KMS-11 (cell line): ENCODE results near the gene PBLD.

ENCODE experiments used
- H2AFZ ChIP-seq: fragments of 200-600 bp; sonication (generic); 2 replicates; pipeline ENCODE4 v1.6.1; 2016; ENCODE audit warnings: antibody characterized with exemption, mixed run types, low read depth
- H3K27ac ChIP-seq: fragments of 200-600 bp; sonication (generic); 2 replicates; pipeline ENCODE4 v1.6.1; 2016; ENCODE audit warnings: mild to moderate bottlenecking, mixed run types
- H3K27me3 ChIP-seq: fragments of 200-600 bp; sonication (generic); 2 replicates; pipeline ENCODE4 v1.6.1; 2017; ENCODE audit warnings: mild to moderate bottlenecking, low read depth, mixed run types, moderate library complexity; ENCODE audit not compliant: insufficient read depth
- H3K36me3 ChIP-seq: fragments of 200-600 bp; sonication (generic); 2 replicates; pipeline ENCODE4 v1.6.1; 2017; ENCODE audit warnings: mild to moderate bottlenecking, mixed run types; ENCODE audit not compliant: insufficient read depth
- H3K4me1 ChIP-seq: fragments of 200-600 bp; sonication (generic); 2 replicates; pipeline ENCODE4 v1.6.1; 2016; ENCODE audit warnings: mild to moderate bottlenecking, low read depth, mixed run types; ENCODE audit not compliant: poor library complexity, severe bottlenecking
- H3K4me2 ChIP-seq: fragments of 200-600 bp; sonication (generic); 2 replicates; pipeline ENCODE4 v1.7.0; 2016; ENCODE audit warnings: mild to moderate bottlenecking, mixed run types
- H3K4me3 ChIP-seq: fragments of 200-600 bp; sonication (generic); IDR thresholded peaks from 2 replicates; pipeline ENCODE4 v1.6.1; 2017; ENCODE audit warnings: low read depth, low read length, mixed read lengths; ENCODE audit not compliant: insufficient read depth
- H3K79me2 ChIP-seq: fragments of 200-600 bp; sonication (generic); 2 replicates; pipeline ENCODE4 v1.6.1; 2016; ENCODE audit warnings: low read depth, mixed run types; ENCODE audit not compliant: insufficient read depth
- H3K9ac ChIP-seq: fragments of 200-600 bp; sonication (generic); 2 replicates; pipeline ENCODE4 v1.6.1; 2016; ENCODE audit warnings: mild to moderate bottlenecking, mixed run types
- H4K20me1 ChIP-seq: fragments of 200-600 bp; sonication (generic); 2 replicates; pipeline ENCODE4 v1.6.1; 2016; ENCODE audit warnings: mild to moderate bottlenecking, mixed run types; ENCODE audit not compliant: insufficient read depth
- CTCF ChIP-seq: fragments of 200-600 bp; sonication (generic); conservative IDR thresholded peaks from 2 replicates; pipeline ENCODE4 v1.6.1; 2017; ENCODE audit warnings: low read depth, mild to moderate bottlenecking, antibody characterized with exemption, low read length, moderate library complexity, mixed read lengths

Gene PBLD

DNA sequence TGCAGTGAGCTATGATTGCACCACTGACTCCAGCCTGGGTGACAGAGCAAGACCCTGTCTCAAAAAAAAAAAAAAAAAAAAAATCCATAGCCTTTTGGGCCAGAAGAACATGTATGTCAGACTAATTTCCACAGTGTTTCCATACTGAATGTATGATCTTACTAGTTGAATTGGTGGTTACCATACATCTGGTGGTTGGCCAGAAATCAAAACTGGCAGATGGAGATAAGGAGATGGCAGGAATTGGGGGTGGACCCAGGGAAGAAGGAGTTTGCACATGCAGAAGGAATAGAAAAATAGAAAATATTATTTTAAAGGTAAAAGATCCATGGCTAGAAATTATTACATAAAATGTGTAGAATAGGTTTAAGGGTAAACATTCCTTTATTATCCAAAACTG, 97.1 kb downstream of the PBLD start:
- H2AFZ ChIP-seq: no peak overlapping the region

GRCh38 chr10:68235111-68235510, 97.6 kb downstream of the PBLD start:
- TF ChIP-seq CTCF: no peak
- Histone ChIP-seq H3K79me2 (no peaks in the 10 kb centered on the region), H3K4me1 (peaks cover 25% of the 10 kb centered on the region), H3K9ac (no peak overlapping the region), H3K36me3 (no peaks in the 10 kb centered on the region), H2AFZ (no peak overlapping the region), H3K27ac (no peak overlapping the region), H4K20me1 (no peaks in the 10 kb centered on the region), H3K4me2 (no peak overlapping the region), H3K4me3 (no peak overlapping the region), H3K27me3 (no peaks in the 10 kb centered on the region)

More for the DNA sequence above, 97.1 kb downstream of the PBLD start:
- Histone ChIP-seq H3K79me2 (no peaks in the 10 kb centered on the region), H4K20me1 (no peaks in the 10 kb centered on the region), H3K9ac (no peak overlapping the region), H3K4me1 (peaks cover 22% of the 10 kb centered on the region), H3K27ac (no peak overlapping the region), H3K27me3 (no peaks in the 10 kb centered on the region), H3K36me3 (no peaks in the 10 kb centered on the region), H3K4me3 (no peak overlapping the region), H3K4me2 (no peak overlapping the region)
- no peak for TF ChIP-seq CTCF

- Histone ChIP-seq H2AFZ (no peak overlapping the region), H4K20me1 (no peaks in the 10 kb centered on the region), H3K4me1 (peaks cover 10% of the 10 kb centered on the region), H3K27me3 (no peaks in the 10 kb centered on the region), H3K27ac (no peak overlapping the region), H3K4me3 (no peak overlapping the region), H3K9ac (no peak overlapping the region), H3K36me3 (no peaks in the 10 kb centered on the region), H3K4me2 (no peak overlapping the region), H3K79me2 (no peaks in the 10 kb centered on the region)
- TF ChIP-seq CTCF: no peak
Measured at GRCh38 chr10:68233046-68233445, 99.7 kb downstream of the PBLD start.
